Thymus (tissue), 11 donors: ENCODE results near the gene SLC2A4. TPM values are rescaled to one million over a fixed set of nuclear protein-coding genes. Genes with fewer than 3 reads are reported as not detected.

Experiments used
- DNase-seq, 9 donors: peaks; one replicate each; pipeline ENCODE4 v3.0.0-alpha.2; 2013; ENCODE audit warnings: low spot score in 9 of 9, low read depth in 6 of 9, missing footprints in 1 of 9
- H3K27ac ChIP-seq, 2 donors: one replicate each; pipeline ENCODE4 v1.5.1; 2013; ENCODE audit warnings: control low read depth in 1 of 2, low read depth in 1 of 2, low read length in 1 of 2, mild to moderate bottlenecking in 1 of 2, moderate library complexity in 1 of 2
- H3K27me3 ChIP-seq, 2 donors: one replicate each; pipeline ENCODE4 v1.5.1; 2013; ENCODE audit warnings: low read length in 1 of 2; ENCODE audit not compliant: control insufficient read depth in 2 of 2, insufficient read depth in 1 of 2
- H3K36me3 ChIP-seq, 2 donors: one replicate each; pipeline ENCODE4 v1.5.1; 2013; ENCODE audit warnings: low read length in 1 of 2, mild to moderate bottlenecking in 1 of 2, moderate library complexity in 1 of 2; ENCODE audit not compliant: control insufficient read depth in 2 of 2, insufficient read depth in 2 of 2
- H3K4me1 ChIP-seq, 2 donors: one replicate each; pipeline ENCODE4 v1.5.1; 2013; ENCODE audit warnings: low read length in 2 of 2; ENCODE audit not compliant: control insufficient read depth in 2 of 2, insufficient read depth in 2 of 2
- H3K4me3 ChIP-seq, 2 donors: one replicate each; pipeline ENCODE4 v1.5.1; 2013; ENCODE audit warnings: low read length in 2 of 2, control low read depth in 1 of 2, mild to moderate bottlenecking in 1 of 2
- H3K9me3 ChIP-seq, 2 donors: one replicate each; pipeline ENCODE4 v1.5.1; 2013; ENCODE audit warnings: low read length in 1 of 2, mild to moderate bottlenecking in 1 of 2; ENCODE audit not compliant: control insufficient read depth in 2 of 2, insufficient read depth in 1 of 2
- WGBS: extraction: QIAGEN DNeasy Blood & Tissue Kit; methylation state at CpG from one replicate; pipeline ENCODE4 v1.1.7; 2013; 5-methylcytosine and 5-hydroxymethylcytosine counted together
- polyA plus RNA-seq: library from polyadenylated mRNA; stranded (reverse); fragments of 200-250 nt; gene quantifications from one replicate; pipeline ENCODE4 v1.2.3, GENCODE V29; 2013
- total RNA-seq: library from RNA; stranded (reverse); fragments of 120-200 nt; gene quantifications from one replicate; pipeline ENCODE4 v1.2.4, GENCODE V29; 2013
- donor health status: healthy.

SLC2A4 gene
- total and polyA plus RNA-seq, 2 donors: 0.19 to 1.2 TPM

DNA sequence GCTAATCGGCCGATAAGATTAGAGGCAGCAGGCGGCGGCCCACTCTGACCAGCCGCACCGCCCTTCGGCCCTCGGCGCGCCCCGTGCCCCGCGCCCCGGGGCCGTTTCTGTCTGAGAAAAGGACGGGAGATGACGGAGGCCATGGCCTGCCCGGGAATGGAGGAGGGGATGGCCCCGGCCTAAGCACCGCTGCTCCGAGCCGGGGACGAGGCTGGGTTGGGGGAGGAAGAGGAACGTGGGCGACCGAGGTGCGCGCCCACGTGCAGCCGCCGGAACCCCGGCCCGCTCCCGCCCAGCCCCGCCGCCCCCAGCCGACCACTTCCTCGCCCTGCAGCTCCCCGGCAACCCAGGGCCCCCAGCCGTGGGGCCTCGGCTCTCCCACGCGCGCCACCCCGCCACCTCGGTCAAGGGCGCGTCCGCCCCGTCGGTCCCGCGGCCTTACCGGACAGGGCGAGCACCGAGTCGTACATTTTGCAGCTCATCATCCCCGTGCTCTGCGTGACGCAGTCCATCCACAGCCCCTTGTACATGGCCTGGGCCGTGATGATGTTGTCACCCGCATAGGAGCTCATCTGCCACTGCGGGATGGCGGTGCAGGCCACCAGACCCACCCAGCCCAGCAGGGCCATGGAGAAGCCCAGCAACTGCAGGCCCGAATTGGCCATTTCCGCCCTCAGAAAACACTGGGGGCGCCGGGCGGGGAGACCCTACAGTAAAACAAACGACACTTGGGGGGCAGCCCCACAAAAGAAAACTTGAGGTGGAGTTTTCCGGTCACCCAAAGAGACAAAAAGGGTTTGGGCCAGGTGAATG lies 19.9 kb upstream of the SLC2A4 start:
- Histone ChIP-seq H3K27ac (peak overlapping the region in 1 of 2 donors; percentile 25), H3K9me3 (peaks cover 0 to 7% of the 10 kb centered on the region in 2 donors), H3K27me3 (peaks cover 39 to 64% of the 10 kb centered on the region in 2 donors), H3K4me3 (peak overlapping the region; percentile 8 to 45), H3K4me1 (peaks cover 15 to 31% of the 10 kb centered on the region in 2 donors), H3K36me3 (peaks cover 28 to 30% of the 10 kb centered on the region in 2 donors)
- WGBS: 9% methylated on average over 71 of the region's 71 CpGs
- peak in 1 of 9 donors; percentile 30 for DNase-seq

DNA sequence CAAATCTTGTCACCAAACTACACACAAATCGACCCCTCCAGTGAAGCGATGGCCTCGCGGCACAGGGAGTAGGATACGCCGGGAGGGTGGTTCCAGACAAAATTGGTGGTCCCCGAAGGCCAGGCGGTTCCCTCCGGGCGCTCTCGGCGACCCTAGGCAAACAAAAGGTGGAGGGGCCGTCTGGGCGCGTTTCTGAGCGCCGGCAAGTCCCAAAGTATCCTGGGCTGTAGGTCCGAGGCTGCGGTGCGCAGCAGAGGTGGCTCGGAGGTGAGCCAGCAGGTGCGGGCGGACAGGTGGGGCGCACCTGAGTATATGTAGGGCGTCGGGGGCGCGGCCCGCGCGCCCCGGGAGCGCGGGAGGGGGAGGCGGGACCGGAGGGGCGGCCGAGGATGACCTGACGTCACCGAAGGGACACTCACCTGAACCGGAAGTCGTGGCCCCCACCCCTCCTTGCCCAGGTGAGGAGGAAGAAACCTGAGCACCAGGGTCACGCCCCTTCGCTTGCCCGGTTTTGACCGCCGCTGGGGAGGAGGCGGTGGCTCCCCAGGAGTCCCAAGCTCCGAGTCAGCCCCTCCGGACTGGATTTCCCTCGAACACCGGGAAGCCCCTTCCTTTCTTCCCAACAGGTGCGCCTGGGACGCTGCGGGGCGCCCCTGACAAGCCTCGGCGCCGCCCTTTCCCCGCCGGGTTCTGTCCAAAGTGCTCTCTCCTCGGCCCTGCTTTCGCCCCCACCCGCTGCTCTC lies 19.2 kb upstream of the SLC2A4 start, which contains the start of gene CLDN7:
TSS of gene CLDN7 (minus strand) at position 287 of the 743 bp plus-strand sequence. CDS start 435 bp downstream, outside the sequence.
- Histone ChIP-seq H3K36me3 (peaks cover 21 to 25% of the 10 kb centered on the region in 2 donors), H3K4me1 (peaks cover 15 to 31% of the 10 kb centered on the region in 2 donors), H3K27ac (peak within 1 kb of the TSS in 1 of 2 donors; percentile 60), H3K27me3 (peaks cover 39 to 70% of the 10 kb centered on the region in 2 donors), H3K4me3 (peak within 1 kb of the TSS; percentile 8 to 45), H3K9me3 (peaks cover 0 to 3% of the 10 kb centered on the region in 2 donors)
- WGBS: 10% methylated on average over 64 of the region's 64 CpGs
- DNase-seq: peak in 1 of 9 donors; percentile 26

- H3K27ac ChIP-seq: peak overlapping the region in 1 of 2 donors; percentile 60
These were observed 18.4 kb upstream of the SLC2A4 start for GRCh38 chr17:7262935-7263800.

DNA sequence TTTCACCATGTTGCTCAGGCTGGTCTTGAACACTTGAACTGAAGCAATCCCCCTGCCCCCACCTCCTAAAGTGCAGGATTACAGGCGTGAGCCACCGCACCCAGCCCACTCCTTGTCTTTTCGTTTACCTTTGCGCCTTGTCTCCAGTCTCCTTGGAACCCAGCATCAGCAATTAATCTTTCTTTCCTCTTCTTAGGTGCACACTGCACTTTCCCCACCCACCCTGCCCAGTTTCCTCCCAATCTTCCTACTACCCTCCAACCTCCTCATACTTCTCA lies 17.8 kb upstream of the SLC2A4 start:
- 40% methylated on average over 4 of the region's 4 CpGs for WGBS
- H3K36me3 ChIP-seq: peaks cover 12 to 13% of the 10 kb centered on the region in 2 donors
- H3K4me3 ChIP-seq: no peak overlapping the region
- H3K4me1 ChIP-seq: peaks cover 15 to 31% of the 10 kb centered on the region in 2 donors
- DNase-seq: no peak
- H3K27me3 ChIP-seq: peaks cover 39 to 80% of the 10 kb centered on the region in 2 donors
- H3K9me3 ChIP-seq: peaks cover 0 to 3% of the 10 kb centered on the region in 2 donors
- H3K27ac ChIP-seq: no peak overlapping the region

More at GRCh38 chr17:7262935-7263800, 18.4 kb upstream of the SLC2A4 start:
- H3K27me3 ChIP-seq: peaks cover 39 to 76% of the 10 kb centered on the region in 2 donors
- peak in 1 of 9 donors; percentile 8 for DNase-seq
- H3K9me3 ChIP-seq: peaks cover 0 to 3% of the 10 kb centered on the region in 2 donors
- 6% methylated on average over 26 of the region's 26 CpGs for WGBS
- H3K36me3 ChIP-seq: peaks cover 17 to 18% of the 10 kb centered on the region in 2 donors
- H3K4me1 ChIP-seq: peaks cover 15 to 31% of the 10 kb centered on the region in 2 donors
- peak overlapping the region in 1 of 2 donors; percentile 18 for H3K4me3 ChIP-seq

DNA sequence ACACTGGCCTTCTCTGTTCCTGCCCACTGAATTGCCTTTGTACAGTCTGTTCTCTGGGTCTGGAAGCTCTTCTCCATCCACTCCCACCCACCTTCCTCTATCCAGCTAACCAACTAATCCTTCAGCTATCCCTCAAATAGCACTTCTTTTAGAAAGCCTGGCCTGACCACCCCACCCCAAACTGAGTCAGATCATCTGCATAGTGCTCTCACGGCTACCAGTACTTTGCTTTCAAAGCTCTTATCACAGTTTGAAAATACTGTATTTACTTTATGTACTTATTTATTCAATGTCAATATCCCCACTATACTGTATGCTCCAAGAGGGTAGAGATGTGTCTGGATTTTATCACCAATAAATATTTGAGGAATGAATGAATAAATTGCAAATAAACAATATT lies 14.7 kb upstream of the SLC2A4 start:
- Histone ChIP-seq H3K4me1 (peaks cover 8 to 20% of the 10 kb centered on the region in 2 donors), H3K27ac (no peak overlapping the region), H3K9me3 (peaks cover 0 to 3% of the 10 kb centered on the region in 2 donors), H3K36me3 (no peaks in the 10 kb centered on the region), H3K4me3 (no peak overlapping the region), H3K27me3 (peaks cover 19 to 72% of the 10 kb centered on the region in 2 donors)
- 90% methylated on average over 1 of the region's 1 CpG for WGBS
- no peak for DNase-seq

DNA sequence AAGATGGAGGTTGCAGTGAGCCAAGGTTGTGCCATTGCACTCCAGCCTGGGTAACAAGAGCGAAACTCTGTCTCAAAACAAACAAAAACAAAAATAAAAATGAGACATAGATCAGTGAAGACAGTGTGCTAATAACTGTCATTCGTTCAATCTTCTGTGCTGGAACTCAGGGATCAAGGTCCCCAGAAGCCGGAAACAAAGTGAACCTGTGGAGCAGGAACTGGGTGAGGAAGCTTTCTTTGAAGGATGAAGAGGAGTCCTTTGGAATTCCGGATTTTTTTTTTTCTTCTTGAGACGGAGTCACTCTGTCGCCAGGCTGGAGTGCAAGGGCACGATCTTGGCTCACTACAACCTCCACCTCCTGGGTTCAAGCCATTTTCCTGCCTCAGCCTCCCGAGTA lies 2.1 kb upstream of the SLC2A4 start:
- Histone ChIP-seq H3K4me1 (peaks cover 19 to 24% of the 10 kb centered on the region in 2 donors), H3K9me3 (peaks cover 0 to 13% of the 10 kb centered on the region in 2 donors), H3K36me3 (no peaks in the 10 kb centered on the region), H3K27ac (no peak overlapping the region), H3K4me3 (no peak overlapping the region), H3K27me3 (peaks cover 28 to 56% of the 10 kb centered on the region in 2 donors)
- 97% methylated on average over 8 of the region's 8 CpGs for WGBS
- no peak for DNase-seq

DNA sequence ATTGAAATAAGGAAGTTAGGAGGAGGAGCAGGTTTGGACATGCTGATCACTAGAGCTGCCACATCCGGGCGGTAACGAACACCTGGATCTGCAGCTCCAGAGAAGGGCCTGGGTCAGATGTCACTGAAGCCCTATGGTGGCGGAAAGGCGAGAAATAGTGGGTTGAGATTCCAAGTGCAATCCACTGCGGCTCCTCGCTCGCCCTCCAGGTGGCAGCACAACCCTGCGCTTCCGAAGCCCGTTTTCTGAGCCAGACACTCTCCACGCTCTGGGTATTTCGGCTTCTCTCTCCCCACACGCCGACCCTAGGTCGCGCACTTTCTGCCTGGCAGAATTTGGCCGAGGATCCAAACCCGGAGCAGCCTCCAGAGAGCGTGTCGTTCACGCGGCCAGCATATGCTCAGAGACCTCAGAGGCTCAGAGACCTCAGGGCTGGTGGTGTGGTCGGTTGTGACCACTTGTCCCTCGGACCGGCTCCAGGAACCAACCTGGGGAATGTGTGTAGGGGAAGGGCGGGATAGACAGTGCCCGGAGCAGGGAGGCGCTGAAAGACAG lies 922 bp upstream of the SLC2A4 start:
- Histone ChIP-seq H3K27me3 (peaks cover 28 to 66% of the 10 kb centered on the region in 2 donors), H3K4me3 (peak overlapping the region; percentile 27 to 35), H3K4me1 (peaks cover 19 to 24% of the 10 kb centered on the region in 2 donors), H3K27ac (peak overlapping the region; percentile 46 to 68), H3K9me3 (peaks cover 0 to 13% of the 10 kb centered on the region in 2 donors), H3K36me3 (no peaks in the 10 kb centered on the region)
- DNase-seq: peak; percentile 60 to 90 (median 79)
- 1% methylated on average over 29 of the region's 29 CpGs for WGBS
